B cell (primary cell): ENCODE measurements around the gene ITGA5. TPM values are rescaled to one million over a fixed set of nuclear protein-coding genes. Genes with fewer than 3 reads are reported as not detected.

Source experiments
- ATAC-seq: fragments of 200-7000 bp; cut with Tn5 transposase; one replicate; pipeline ENCODE4 v1.10.0; 2021; ENCODE audit warnings: low read depth, mild to moderate bottlenecking, moderate number of reproducible peaks, moderate library complexity
- CTCF ChIA-PET: fragments of 350-600 bp; sonication (Branson Sonifier 250); formaldehyde crosslinking; loops from one replicate; lab custom pipeline; 2021; ENCODE audit warnings: antibody characterized with exemption, inconsistent platforms; lab: Charles Lee
- POLR2A ChIA-PET: fragments of 350-600 bp; sonication (Branson Sonifier 250); formaldehyde crosslinking; loops from one replicate; lab custom pipeline; 2021; ENCODE audit warnings: antibody characterized with exemption; lab: Charles Lee
- DNase-seq: peaks from one replicate; pipeline ENCODE4 v3.0.0; 2013
- H2AFZ ChIP-seq: 2 replicates; pipeline ENCODE4 v1.6.1; 2012; ENCODE audit warnings: mild to moderate bottlenecking, low read depth, low read length; ENCODE audit not compliant: insufficient read depth, poor library complexity, severe bottlenecking
- H3K27ac ChIP-seq, 2 donors: 1 replicate in 1 of 2; 2 replicates in 1 of 2; pipeline ENCODE4 v1.5.1; 2012 to 2013; ENCODE audit warnings: low read length in 2 of 2, mild to moderate bottlenecking in 2 of 2, moderate library complexity in 1 of 2
- H3K27me3 ChIP-seq, 4 experiments: fragments of 200-600 bp in 1 of 4; sonication (generic) in 1 of 4; replicated peaks in 1 of 4; 1 replicate in 2 of 4; 2 replicates in 2 of 4; pipeline versions ENCODE4 v1.6.1 to v1.7.0; 2013 to 2016; ENCODE audit warnings: low read length in 3 of 4, mild to moderate bottlenecking in 2 of 4, mixed read lengths in 1 of 4, moderate library complexity in 1 of 4; ENCODE audit not compliant: insufficient read depth in 4 of 4, control insufficient read depth in 3 of 4; ENCODE audit errors: control extremely low read depth in 1 of 4
- H3K36me3 ChIP-seq, 2 experiments: replicated peaks in 1 of 2; 1 replicate in 1 of 2; 2 replicates in 1 of 2; pipeline versions ENCODE4 v1.6.1 to v1.7.1; 2013; ENCODE audit warnings: low read length in 1 of 2; ENCODE audit not compliant: insufficient read depth in 2 of 2, control insufficient read depth in 1 of 2; ENCODE audit errors: control extremely low read depth in 1 of 2, extremely low read depth in 1 of 2
- H3K4me1 ChIP-seq, 2 donors: fragments of 200-600 bp in 1 of 2; sonication (generic) in 1 of 2; 1 replicate in 1 of 2; 2 replicates in 1 of 2; pipeline versions ENCODE4 v1.5.1 to v1.6.1; 2013 to 2017; ENCODE audit warnings: low read length in 2 of 2; ENCODE audit not compliant: control insufficient read depth in 2 of 2, insufficient read depth in 2 of 2
- H3K4me2 ChIP-seq: replicated peaks from 2 replicates; pipeline ENCODE3; 2012; ENCODE audit warnings: mild to moderate bottlenecking, low read depth, low read length; ENCODE audit not compliant: poor library complexity, severe bottlenecking
- H3K4me3 ChIP-seq, 5 experiments: fragments of 200-600 bp in 1 of 5; sonication (generic) in 1 of 5; 1 replicate in 3 of 5; 2 replicates in 2 of 5; pipeline versions ENCODE4 v1.5.1 to v1.7.0; 2011 to 2016; ENCODE audit warnings: low read length in 4 of 5, mild to moderate bottlenecking in 4 of 5, low read depth in 2 of 5, control low read depth in 1 of 5, moderate library complexity in 1 of 5; ENCODE audit not compliant: insufficient read depth in 1 of 5; ENCODE audit errors: control extremely low read depth in 1 of 5, extremely low read depth in 1 of 5
- H3K79me2 ChIP-seq: fragments of 200-600 bp; sonication (generic); one replicate; pipeline ENCODE4 v1.6.0; 2016; ENCODE audit warnings: low read length; ENCODE audit not compliant: control insufficient read depth, insufficient read depth
- H3K9ac ChIP-seq: fragments of 200-600 bp; sonication (generic); 2 replicates; pipeline ENCODE4 v1.6.1; 2017; ENCODE audit warnings: mild to moderate bottlenecking, low read length, moderate library complexity
- H3K9me3 ChIP-seq, 3 donors: one replicate each; pipeline versions ENCODE4 v1.6.1 to v1.7.1; 2013; ENCODE audit warnings: low read length in 2 of 3; ENCODE audit not compliant: control insufficient read depth in 2 of 3, insufficient read depth in 1 of 3; ENCODE audit errors: control extremely low read depth in 1 of 3
- H4K20me1 ChIP-seq: 2 replicates; pipeline ENCODE4 v1.6.0; 2012; ENCODE audit warnings: mild to moderate bottlenecking, low read length; ENCODE audit not compliant: insufficient read depth, control insufficient read depth, poor library complexity, severe bottlenecking
- H3K27ac Mint-ChIP-seq: one replicate; pipeline ENCODE4 v1.8.0; 2021; ENCODE audit warnings: mixed read lengths
- H3K27me3 Mint-ChIP-seq: one replicate; pipeline ENCODE4 v1.8.0; 2021; ENCODE audit warnings: mixed read lengths
- H3K4me1 Mint-ChIP-seq: one replicate; pipeline ENCODE4 v1.8.0; 2021; ENCODE audit warnings: mixed read lengths
- H3K4me3 Mint-ChIP-seq: one replicate; pipeline ENCODE4 v1.8.0; 2021; ENCODE audit warnings: mixed read lengths
- H3K9me3 Mint-ChIP-seq: one replicate; pipeline ENCODE4 v1.8.0; 2022; ENCODE audit warnings: mixed read lengths; ENCODE audit not compliant: insufficient read depth
- EZH2 ChIP-seq: IDR thresholded peaks from 2 replicates; pipeline ENCODE4 v1.6.1; 2012; ENCODE audit warnings: borderline replicate concordance, low read depth, mild to moderate bottlenecking, moderate library complexity, low read length; ENCODE audit not compliant: insufficient read depth, poor library complexity, severe bottlenecking
- WGBS: methylation state at CpG from one replicate; pipeline ENCODE4 v1.1.5; 2013; ENCODE audit warnings: missing lambda C conversion rate; ENCODE audit not compliant: insufficient coverage; 5-methylcytosine and 5-hydroxymethylcytosine counted together
- intact Hi-C: fragments of 100-400 bp; cut with micrococcal nuclease; formaldehyde crosslinking; loops from one replicate; pipeline ENCODE4 v1.10.0; 2022
- polyA plus RNA-seq: library from polyadenylated mRNA; depleted of rRNA; stranded (reverse); fragments of >200 nt; gene quantifications from 2 replicates; pipeline ENCODE4 v1.2.3, GENCODE V29; 2012
- total RNA-seq, 2 donors: library from RNA; stranded (reverse); fragments of 120-200 nt in 1 of 2; gene quantifications; 1 replicate in 1 of 2; 2 replicates in 1 of 2; pipeline versions ENCODE4 v1.2.3 to v1.2.4, GENCODE V29; 2013 to 2022
- TF ChIP-seq, protein P1 (sequence below): fragments of 200-600 bp; IDR thresholded peaks from one replicate; pipeline ENCODE4 v1.8.0; 2022; ENCODE audit warnings: antibody characterized with exemption, mild to moderate bottlenecking

The ITGA5 gene
- total and polyA plus RNA-seq, 2 donors (not counting 1 experiment from before 2014, with no cell fraction given), result 3.6 to 6.1 TPM

DNA sequence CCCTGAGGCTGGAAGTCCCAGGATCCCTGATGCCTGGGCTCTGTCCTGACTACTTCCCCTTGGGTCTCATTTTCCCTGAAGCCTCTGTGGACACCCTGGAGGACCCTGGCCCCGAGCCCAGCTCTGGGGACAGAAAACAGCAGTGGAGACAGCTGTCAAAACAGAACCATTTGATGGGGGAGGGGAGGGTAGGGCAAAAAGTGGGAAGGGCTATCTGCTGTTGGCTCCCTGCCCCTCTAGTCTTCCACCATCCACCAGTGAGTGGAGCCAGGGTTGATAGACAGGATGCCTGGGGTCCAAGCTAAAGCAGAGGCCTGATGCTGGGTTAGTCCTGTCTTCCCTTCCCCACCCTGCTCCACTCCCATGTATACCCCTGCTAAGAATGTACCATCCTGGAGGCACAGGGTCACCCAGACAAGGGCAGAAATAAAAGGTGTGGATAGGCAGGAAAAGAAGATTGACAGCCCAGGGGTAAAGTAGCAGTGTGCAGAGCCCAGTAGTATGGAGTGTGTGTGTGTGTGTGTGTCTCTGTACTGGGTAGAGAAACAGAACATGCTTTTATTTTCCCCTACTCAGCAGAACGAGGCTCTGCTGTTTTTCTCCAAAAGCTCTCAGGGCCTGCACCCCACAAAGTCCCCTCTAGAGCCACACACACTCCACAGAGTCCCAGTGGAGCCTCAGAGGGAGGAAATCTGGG is 44.4 kb downstream of the ITGA5 start:
- no peak for DNase-seq
- no peak overlapping the region for H3K27ac Mint-ChIP-seq
- CTCF ChIA-PET, result interaction anchor here (0.6 to 1.8 kb wide), 3 partner anchors 19 to 81 kb away, joined by 3 to 6 read pairs (median 4); no protein-coding TSS in a partner anchor
- H3K4me3 Mint-ChIP-seq, result no peak overlapping the region
- Histone ChIP-seq H3K79me2 (peaks cover 21% of the 10 kb centered on the region), H3K4me2 (no peak overlapping the region), H3K4me1 (peaks cover 4 to 11% of the 10 kb centered on the region in 2 donors), H3K4me3 (no peak overlapping the region), H3K36me3 (peaks cover 0 to 34% of the 10 kb centered on the region in 2 experiments), H4K20me1 (peaks cover 8% of the 10 kb centered on the region), H3K9ac (no peak overlapping the region), H3K9me3 (no peaks in the 10 kb centered on the region), H2AFZ (no peak overlapping the region), H3K27me3 (no peaks in the 10 kb centered on the region), H3K27ac (no peak overlapping the region)
- ATAC-seq, result no peak
- intact Hi-C loops, result no loop called here
- H3K9me3 Mint-ChIP-seq, result no peaks in the 10 kb centered on the region
- peaks cover 12% of the 10 kb centered on the region for H3K4me1 Mint-ChIP-seq
- H3K27me3 Mint-ChIP-seq, result no peaks in the 10 kb centered on the region
- POLR2A ChIA-PET, result no interaction called here
- TF ChIP-seq EZH2, result no peak
- TF ChIP-seq, protein P1, sequence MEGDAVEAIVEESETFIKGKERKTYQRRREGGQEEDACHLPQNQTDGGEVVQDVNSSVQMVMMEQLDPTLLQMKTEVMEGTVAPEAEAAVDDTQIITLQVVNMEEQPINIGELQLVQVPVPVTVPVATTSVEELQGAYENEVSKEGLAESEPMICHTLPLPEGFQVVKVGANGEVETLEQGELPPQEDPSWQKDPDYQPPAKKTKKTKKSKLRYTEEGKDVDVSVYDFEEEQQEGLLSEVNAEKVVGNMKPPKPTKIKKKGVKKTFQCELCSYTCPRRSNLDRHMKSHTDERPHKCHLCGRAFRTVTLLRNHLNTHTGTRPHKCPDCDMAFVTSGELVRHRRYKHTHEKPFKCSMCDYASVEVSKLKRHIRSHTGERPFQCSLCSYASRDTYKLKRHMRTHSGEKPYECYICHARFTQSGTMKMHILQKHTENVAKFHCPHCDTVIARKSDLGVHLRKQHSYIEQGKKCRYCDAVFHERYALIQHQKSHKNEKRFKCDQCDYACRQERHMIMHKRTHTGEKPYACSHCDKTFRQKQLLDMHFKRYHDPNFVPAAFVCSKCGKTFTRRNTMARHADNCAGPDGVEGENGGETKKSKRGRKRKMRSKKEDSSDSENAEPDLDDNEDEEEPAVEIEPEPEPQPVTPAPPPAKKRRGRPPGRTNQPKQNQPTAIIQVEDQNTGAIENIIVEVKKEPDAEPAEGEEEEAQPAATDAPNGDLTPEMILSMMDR, result no peak
- no CpG with 5 or more reads among the region's 2 CpGs for WGBS
